Measurements from ENCODE around the gene NPRL2.

Gene NPRL2

DNA sequence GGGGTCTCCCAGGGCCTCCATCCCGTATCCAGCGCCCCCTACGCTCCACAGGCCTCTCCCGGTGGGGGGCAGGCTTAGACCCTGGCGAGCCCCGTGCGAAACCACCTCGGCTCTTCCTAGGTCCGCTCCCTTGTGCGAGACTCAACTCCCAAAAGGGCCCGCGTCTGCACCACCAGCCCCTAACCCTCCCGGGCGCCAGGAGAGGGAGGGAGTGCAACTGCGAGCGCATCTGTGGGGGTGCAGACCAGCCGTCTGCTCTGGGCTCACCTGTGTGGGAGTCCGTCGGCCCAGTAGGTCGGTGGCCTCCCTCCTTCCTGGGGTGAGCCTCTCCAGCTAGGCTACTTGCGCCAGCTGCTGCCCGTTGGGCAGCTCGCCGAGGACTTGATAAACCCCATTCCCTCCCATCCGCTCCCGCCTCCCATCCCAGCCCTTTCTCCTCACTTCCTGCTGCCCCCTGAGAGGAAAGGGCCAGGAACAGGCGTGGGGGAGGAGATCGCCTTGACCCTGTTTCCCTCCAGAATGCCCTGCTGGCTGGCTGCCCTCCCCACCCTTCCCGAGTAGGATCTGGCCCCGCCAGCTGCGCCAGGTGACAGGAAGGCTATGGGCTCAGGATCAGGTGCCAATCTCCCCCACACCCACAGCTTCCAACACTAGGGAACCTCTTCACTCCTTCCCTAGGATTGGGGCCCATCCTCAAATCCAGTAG is 28.0 kb downstream of the NPRL2 start, which contains the start of gene HYAL2:
HYAL2 (minus strand) TSS at position 360 of the 706 bp plus-strand sequence. CDS start 2,256 bp downstream, outside the sequence.
- H3K79me2 ChIP-seq (ENCODE audit: low read length) = peaks cover 32% of the 10 kb centered on the region
- no peaks in the 10 kb centered on the region for H3K36me3 ChIP-seq (replicated peaks; ENCODE audit: insufficient read depth, low read length)
- H4K20me1 ChIP-seq (ENCODE audit: insufficient read depth, low read length) = no peaks in the 10 kb centered on the region
- 0 out of 2 replicates have a peak, but pooled peaks cover 7% of the 10 kb centered on the region for H3K4me1 ChIP-seq (ENCODE audit: low read length)
- H3K9me2 ChIP-seq (replicated peaks; ENCODE audit: insufficient read depth, low read length) = no peaks in the 10 kb centered on the region
- H3K9me3 ChIP-seq (replicated peaks; ENCODE audit: insufficient read depth, low read length) = no peaks in the 10 kb centered on the region
- no peaks in the 10 kb centered on the region for H3F3A ChIP-seq (ENCODE audit: insufficient read depth, low read length)
- no peak for DNase-seq
- H3K9ac ChIP-seq (ENCODE audit: low read length) = peak within 1 kb of the TSS; percentile 95
- peak within 1 kb of the TSS; percentile 91 for H2AFZ ChIP-seq (ENCODE audit: low read length)
- peak within 1 kb of the TSS; percentile 75 for H3K4me2 ChIP-seq (ENCODE audit: low read depth, low read length)
- H3K27ac ChIP-seq (ENCODE audit: low read length) = peak within 1 kb of the TSS; percentile 80
- TF ChIP-seq, protein P1, sequence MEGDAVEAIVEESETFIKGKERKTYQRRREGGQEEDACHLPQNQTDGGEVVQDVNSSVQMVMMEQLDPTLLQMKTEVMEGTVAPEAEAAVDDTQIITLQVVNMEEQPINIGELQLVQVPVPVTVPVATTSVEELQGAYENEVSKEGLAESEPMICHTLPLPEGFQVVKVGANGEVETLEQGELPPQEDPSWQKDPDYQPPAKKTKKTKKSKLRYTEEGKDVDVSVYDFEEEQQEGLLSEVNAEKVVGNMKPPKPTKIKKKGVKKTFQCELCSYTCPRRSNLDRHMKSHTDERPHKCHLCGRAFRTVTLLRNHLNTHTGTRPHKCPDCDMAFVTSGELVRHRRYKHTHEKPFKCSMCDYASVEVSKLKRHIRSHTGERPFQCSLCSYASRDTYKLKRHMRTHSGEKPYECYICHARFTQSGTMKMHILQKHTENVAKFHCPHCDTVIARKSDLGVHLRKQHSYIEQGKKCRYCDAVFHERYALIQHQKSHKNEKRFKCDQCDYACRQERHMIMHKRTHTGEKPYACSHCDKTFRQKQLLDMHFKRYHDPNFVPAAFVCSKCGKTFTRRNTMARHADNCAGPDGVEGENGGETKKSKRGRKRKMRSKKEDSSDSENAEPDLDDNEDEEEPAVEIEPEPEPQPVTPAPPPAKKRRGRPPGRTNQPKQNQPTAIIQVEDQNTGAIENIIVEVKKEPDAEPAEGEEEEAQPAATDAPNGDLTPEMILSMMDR (IDR thresholded peaks at IDR 0.05; ENCODE audit: low read length) = no peak
- H3K4me3 ChIP-seq (ENCODE audit: low read length) = peak within 1 kb of the TSS; percentile 83
- no peaks in the 10 kb centered on the region for H3K27me3 ChIP-seq (replicated peaks; ENCODE audit: insufficient read depth, low read length)

DNA sequence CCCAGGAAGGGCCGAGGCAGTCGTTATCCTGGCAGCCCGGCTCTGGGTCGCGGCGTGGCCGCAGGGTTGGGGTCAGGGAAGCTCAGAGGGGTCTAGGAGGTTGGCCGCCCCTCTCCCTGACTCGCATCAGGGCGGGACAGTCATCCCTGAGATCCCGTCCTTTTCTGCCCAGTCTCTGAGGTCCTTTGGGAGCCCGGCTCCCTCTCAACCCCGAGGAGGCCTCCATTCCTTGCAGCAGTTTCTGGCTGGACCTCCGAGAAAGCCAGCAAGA is 28.5 kb downstream of the NPRL2 start:
- DNase-seq = no peak
- Histone ChIP-seq H3K27me3 (replicated peaks; ENCODE audit: insufficient read depth, low read length) (no peaks in the 10 kb centered on the region), H3K27ac (ENCODE audit: low read length) (no peak overlapping the region), H3F3A (ENCODE audit: insufficient read depth, low read length) (no peaks in the 10 kb centered on the region), H3K4me3 (ENCODE audit: low read length) (peak overlapping the region; percentile 83), H3K79me2 (ENCODE audit: low read length) (peaks cover 27% of the 10 kb centered on the region), H3K4me2 (ENCODE audit: low read depth, low read length) (peak overlapping the region; percentile 75), H3K36me3 (replicated peaks; ENCODE audit: insufficient read depth, low read length) (no peaks in the 10 kb centered on the region), H4K20me1 (ENCODE audit: insufficient read depth, low read length) (no peaks in the 10 kb centered on the region), H3K9me3 (replicated peaks; ENCODE audit: insufficient read depth, low read length) (no peaks in the 10 kb centered on the region), H3K4me1 (ENCODE audit: low read length) (0 out of 2 replicates have a peak, but pooled peaks cover 8% of the 10 kb centered on the region), H3K9ac (ENCODE audit: low read length) (peak overlapping the region; percentile 95; the same call in 1 of the 2 replicates), H3K9me2 (replicated peaks; ENCODE audit: insufficient read depth, low read length) (no peaks in the 10 kb centered on the region), H2AFZ (ENCODE audit: low read length) (peak overlapping the region; percentile 91)
- TF ChIP-seq, protein P1 (IDR thresholded peaks at IDR 0.05; ENCODE audit: low read length) = no peak
- TF ChIP-seq EZH2phosphoT487 (IDR thresholded peaks at IDR 0.05; ENCODE audit: low read length) = no peak
- TF ChIP-seq EZH2 (optimal IDR thresholded peaks at IDR 0.05; ENCODE audit: low read depth, low read length) = no peak

DNA sequence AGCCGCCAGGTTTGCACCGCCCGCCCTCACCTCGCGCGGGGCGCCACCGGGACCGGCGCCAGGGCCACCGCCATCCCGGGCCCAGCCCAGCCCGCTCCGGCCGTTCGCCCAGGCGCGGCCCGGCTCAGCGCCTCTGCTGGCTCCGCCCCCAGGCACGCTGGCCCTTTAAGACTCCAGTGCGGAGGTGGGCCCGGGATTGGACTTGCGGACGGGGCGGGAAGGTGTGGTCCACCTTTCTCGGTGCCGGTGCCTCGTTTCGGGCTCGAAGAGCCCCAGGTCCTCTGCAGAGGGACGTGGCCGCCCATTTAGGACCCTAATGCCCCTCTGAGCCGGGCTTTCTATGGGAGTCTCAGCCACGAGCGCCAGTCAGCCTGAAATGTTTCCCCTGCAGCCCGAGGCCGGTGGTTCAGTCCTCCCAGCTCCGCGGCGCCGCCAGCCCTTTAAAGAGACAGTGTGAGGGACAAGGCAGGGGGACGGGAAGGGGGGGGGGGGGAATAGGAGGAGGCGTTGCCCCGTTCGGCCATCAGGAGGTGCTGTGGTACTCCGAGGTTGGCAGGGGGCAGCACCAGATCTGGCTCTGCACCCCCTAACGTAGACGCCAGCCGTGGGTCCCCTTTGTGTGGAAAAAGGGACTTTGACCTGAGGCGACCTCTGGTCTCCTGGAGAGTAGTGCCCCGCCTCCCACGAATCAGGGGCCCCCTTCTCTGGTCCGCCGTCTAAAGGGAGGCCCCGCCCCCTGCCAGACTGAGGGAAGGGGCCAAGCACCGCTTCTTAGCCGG is 29.1 kb downstream of the NPRL2 start:
- TF ChIP-seq, protein P1 (IDR thresholded peaks at IDR 0.05; ENCODE audit: low read length) = peak; percentile 59
- no peak for TF ChIP-seq EZH2phosphoT487 (IDR thresholded peaks at IDR 0.05; ENCODE audit: low read length)
- no peaks in the 10 kb centered on the region for H4K20me1 ChIP-seq (ENCODE audit: insufficient read depth, low read length)
- no peaks in the 10 kb centered on the region for H3K9me2 ChIP-seq (replicated peaks; ENCODE audit: insufficient read depth, low read length)
- no peaks in the 10 kb centered on the region for H3K9me3 ChIP-seq (replicated peaks; ENCODE audit: insufficient read depth, low read length)
- no peaks in the 10 kb centered on the region for H3K36me3 ChIP-seq (replicated peaks; ENCODE audit: insufficient read depth, low read length)
- peaks cover 21% of the 10 kb centered on the region for H3K79me2 ChIP-seq (ENCODE audit: low read length)
- H3K4me3 ChIP-seq (ENCODE audit: low read length) = peak overlapping the region; percentile 83
- H3K27me3 ChIP-seq (replicated peaks; ENCODE audit: insufficient read depth, low read length) = no peaks in the 10 kb centered on the region
- peak overlapping the region; percentile 75 for H3K4me2 ChIP-seq (ENCODE audit: low read depth, low read length)
- peak overlapping the region; percentile 80 for H3K27ac ChIP-seq (ENCODE audit: low read length)
- DNase-seq = peak; percentile 89
- no peaks in the 10 kb centered on the region for H3F3A ChIP-seq (ENCODE audit: insufficient read depth, low read length)
- peak overlapping the region; percentile 91 for H2AFZ ChIP-seq (ENCODE audit: low read length)
- peak overlapping the region; percentile 95 for H3K9ac ChIP-seq (ENCODE audit: low read length)
- H3K4me1 ChIP-seq (ENCODE audit: low read length) = 0 out of 2 replicates have a peak, but pooled peaks cover 8% of the 10 kb centered on the region

All from MM.1S (cell line).